Mesothelial cell of epicardium (in vitro differentiated cells): ENCODE results near the gene DNMBP. TPM values are rescaled to one million over a fixed set of nuclear protein-coding genes. Genes with fewer than 3 reads are reported as not detected.
"Not testable (repeated sequence)": the region's sequence is repeated elsewhere in the genome, so short reads cannot be mapped to it uniquely, and the experiment has no call there.

ENCODE experiments used
- DNase-seq, 2 experiments: peaks; one replicate each; pipeline ENCODE4 v3.0.0; 2021; ENCODE audit warnings: low spot score in 2 of 2; ENCODE audit not compliant: unreplicated experiment in 2 of 2
- H3K27ac Mint-ChIP-seq: 2 replicates; pipeline ENCODE4 v1.8.0; 2021; ENCODE audit warnings: mixed read lengths
- H3K27me3 Mint-ChIP-seq: 2 replicates; pipeline ENCODE4 v1.8.0; 2021; ENCODE audit warnings: low read depth, mixed read lengths
- H3K36me3 Mint-ChIP-seq: 2 replicates; pipeline ENCODE4 v1.8.0; 2021; ENCODE audit warnings: mixed read lengths
- H3K4me1 Mint-ChIP-seq: 2 replicates; pipeline ENCODE4 v1.8.0; 2021; ENCODE audit warnings: mixed read lengths
- H3K4me3 Mint-ChIP-seq: 2 replicates; pipeline ENCODE4 v1.8.0; 2021; ENCODE audit warnings: mild to moderate bottlenecking, moderate library complexity, mixed read lengths
- H3K9me3 Mint-ChIP-seq: 2 replicates; pipeline ENCODE4 v1.8.0; 2021; ENCODE audit warnings: mixed read lengths
- CTCF ChIP-seq: fragments of 200-600 bp; sonication (generic); IDR thresholded peaks from one replicate; pipeline ENCODE4 v1.5.0; 2021; ENCODE audit warnings: antibody characterized with exemption; ENCODE audit not compliant: unreplicated experiment
- total RNA-seq: library from RNA; stranded (reverse); gene quantifications from 3 replicates; pipeline ENCODE4 v1.2.1, GENCODE V29; 2021

The DNMBP gene
- total RNA-seq, 1 donor from 2014 or later, result 35.8 TPM

- no peak for DNase-seq
- peaks cover 2% of the 10 kb centered on the region for H3K36me3 Mint-ChIP-seq
- peaks cover 2% of the 10 kb centered on the region for H3K4me1 Mint-ChIP-seq
- H3K27ac Mint-ChIP-seq, result no peak overlapping the region
- no peaks in the 10 kb centered on the region for H3K9me3 Mint-ChIP-seq
- TF ChIP-seq CTCF, result no peak
- H3K4me3 Mint-ChIP-seq, result no peak overlapping the region
- no peaks in the 10 kb centered on the region for H3K27me3 Mint-ChIP-seq
Measured at GRCh38 chr10:99844433-99844955, 165.3 kb downstream of the DNMBP start.

GRCh38 chr10:99843310-99843709 lies 166.4 kb downstream of the DNMBP start:
- Mint-ChIP-seq H3K4me1 (peaks cover 2% of the 10 kb centered on the region), H3K9me3 (no peaks in the 10 kb centered on the region), H3K27me3 (no peaks in the 10 kb centered on the region), H3K27ac (no peak overlapping the region), H3K36me3 (peaks cover 2% of the 10 kb centered on the region), H3K4me3 (no peak overlapping the region)
- no peak for DNase-seq
- TF ChIP-seq CTCF, result no peak

GRCh38 chr10:99841746-99842145 lies 168.0 kb downstream of the DNMBP start:
- H3K4me3 Mint-ChIP-seq, result no peak overlapping the region
- H3K27me3 Mint-ChIP-seq, result no peaks in the 10 kb centered on the region
- H3K9me3 Mint-ChIP-seq, result no peaks in the 10 kb centered on the region
- H3K27ac Mint-ChIP-seq, result no peak overlapping the region
- no peak for TF ChIP-seq CTCF
- peaks cover 3% of the 10 kb centered on the region for H3K36me3 Mint-ChIP-seq
- H3K4me1 Mint-ChIP-seq, result peaks cover 2% of the 10 kb centered on the region
- no peak for DNase-seq

DNA sequence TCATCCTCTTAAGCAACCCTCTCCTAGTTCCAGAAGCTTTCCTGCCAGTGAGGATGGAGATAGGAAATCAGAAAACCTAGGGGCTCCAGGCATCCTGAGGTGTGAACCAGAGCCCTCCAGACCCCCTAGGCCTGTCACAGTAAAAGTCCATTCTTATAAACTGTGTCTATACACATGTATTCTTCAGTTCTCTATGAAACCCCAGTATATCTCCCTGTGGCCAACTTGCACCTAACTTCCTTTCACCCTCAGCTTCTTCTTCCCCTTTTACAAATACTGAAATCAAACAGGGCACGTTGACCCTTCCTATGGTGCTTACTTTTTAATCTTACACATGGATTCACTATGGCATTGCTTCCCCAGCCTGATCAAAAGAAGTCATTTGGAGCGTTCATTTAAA lies 168.9 kb downstream of the DNMBP start:
- H3K27me3 Mint-ChIP-seq, H3K36me3 Mint-ChIP-seq, DNase-seq, H3K27ac Mint-ChIP-seq, H3K4me1 Mint-ChIP-seq, H3K9me3 Mint-ChIP-seq, H3K4me3 Mint-ChIP-seq: not testable (repeated sequence)

- no peak for TF ChIP-seq CTCF
- H3K4me3 Mint-ChIP-seq, result no peak overlapping the region
- H3K36me3 Mint-ChIP-seq, result peaks cover 4% of the 10 kb centered on the region
- H3K4me1 Mint-ChIP-seq, result no peaks in the 10 kb centered on the region
- no peaks in the 10 kb centered on the region for H3K27me3 Mint-ChIP-seq
- no peaks in the 10 kb centered on the region for H3K9me3 Mint-ChIP-seq
- H3K27ac Mint-ChIP-seq, result no peak overlapping the region
- no peak for DNase-seq
Measured at GRCh38 chr10:99836711-99837110, 173.0 kb downstream of the DNMBP start.

DNA sequence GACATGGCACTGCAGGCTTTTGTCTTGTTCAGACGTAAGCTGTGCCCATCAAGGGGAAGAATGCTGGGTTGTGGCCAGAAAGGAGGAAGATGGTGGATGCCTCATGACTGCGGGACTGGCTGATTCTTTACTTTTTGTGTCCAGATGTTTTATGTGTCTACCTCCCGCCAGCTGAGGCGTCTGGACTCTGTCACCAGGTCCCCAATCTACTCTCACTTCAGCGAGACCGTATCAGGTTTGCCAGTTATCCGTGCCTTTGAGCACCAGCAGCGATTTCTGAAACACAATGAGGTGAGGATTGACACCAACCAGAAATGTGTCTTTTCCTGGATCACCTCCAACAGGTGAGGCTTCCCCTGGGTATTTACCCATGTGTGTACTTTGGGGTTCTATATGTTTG lies 173.8 kb downstream of the DNMBP start:
- Mint-ChIP-seq H3K36me3 (peaks cover 4% of the 10 kb centered on the region), H3K4me1 (no peaks in the 10 kb centered on the region), H3K27me3 (no peaks in the 10 kb centered on the region), H3K9me3 (no peaks in the 10 kb centered on the region), H3K4me3 (no peak overlapping the region), H3K27ac (no peak overlapping the region)
- no peak for TF ChIP-seq CTCF
- DNase-seq, result no peak
